ENCODE measurements around the gene KCNK6.

KCNK6 gene

GRCh38 chr19:38333245-38333644 lies 13.6 kb downstream of the KCNK6 start:
- no peak overlapping the region for H3K4ac ChIP-seq (ENCODE audit: low read length)
- H2BK15ac ChIP-seq (ENCODE audit: low read length), result no peak overlapping the region

DNA sequence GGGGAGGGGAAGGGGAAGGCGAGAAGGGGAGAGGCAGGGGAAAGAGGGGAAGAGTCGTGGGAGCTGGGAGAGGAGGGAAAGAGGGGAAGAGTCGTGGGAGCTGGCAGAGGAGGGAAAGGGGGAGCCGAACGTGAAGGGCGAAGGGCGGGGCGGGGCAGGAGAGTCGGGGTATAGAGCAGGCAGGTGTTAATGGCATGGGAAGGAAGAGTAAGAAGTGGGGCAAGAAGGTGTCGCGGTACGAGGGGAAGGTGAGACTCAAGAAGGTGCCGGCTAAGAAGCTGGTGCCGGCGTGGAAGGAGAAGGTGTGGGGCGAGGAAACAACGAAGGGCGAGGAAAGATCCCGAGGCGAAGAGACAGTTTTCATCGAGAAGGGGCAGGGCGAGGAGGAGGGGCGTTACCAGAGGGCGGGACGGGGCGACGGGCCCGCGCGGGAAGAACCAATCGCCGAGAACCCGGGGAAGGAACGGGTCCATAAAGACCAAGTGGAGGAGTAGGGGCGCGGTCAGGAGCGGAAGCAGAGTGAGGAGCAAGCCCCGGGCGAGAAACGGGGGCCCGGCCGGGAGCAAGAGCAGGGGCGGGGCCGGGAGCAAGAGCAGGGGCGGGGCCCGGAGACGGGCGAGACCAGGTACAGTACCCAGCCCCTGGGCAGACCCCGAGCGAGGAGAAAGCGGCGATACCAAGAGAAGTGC lies 16.4 kb downstream of the KCNK6 start:
- H3K27me3 ChIP-seq (ENCODE audit: control insufficient read depth in 3 of 3, insufficient read depth in 3 of 3, low read depth in 1 of 3, low read length in 3 of 3), result no peaks in the 10 kb centered on the region
- peaks cover 0 to 3% of the 10 kb centered on the region in 2 donors for H3K9me3 ChIP-seq (replicated peaks in 1 of 2; ENCODE audit: control insufficient read depth in 2 of 2, insufficient read depth in 1 of 2, low read depth in 1 of 2, low read length in 2 of 2)
- peak overlapping the region; percentile 100 for H3K4me2 ChIP-seq (ENCODE audit: insufficient read depth, low read length, poor library complexity, severe bottlenecking)
- no peak overlapping the region for H2BK12ac ChIP-seq (ENCODE audit: low read length)
- no peak overlapping the region for H4K8ac ChIP-seq (ENCODE audit: low read depth, low read length)
- H3K9ac ChIP-seq (ENCODE audit: low read depth, low read length, poor library complexity), result peak overlapping the region; percentile 87
- H4K91ac ChIP-seq (ENCODE audit: low read depth, low read length, poor library complexity), result no peak overlapping the region
- H2BK15ac ChIP-seq (ENCODE audit: low read length), result no peak overlapping the region
- H2BK120ac ChIP-seq (ENCODE audit: low read depth, low read length), result no peak overlapping the region
- H2AK5ac ChIP-seq (ENCODE audit: low read depth, low read length), result no peak overlapping the region
- H3K4ac ChIP-seq (ENCODE audit: low read length), result no peak overlapping the region
- H3K4me1 ChIP-seq (ENCODE audit: control insufficient read depth in 2 of 2, insufficient read depth in 1 of 2, low read depth in 1 of 2, low read length in 2 of 2), result peaks cover 9 to 11% of the 10 kb centered on the region in 2 donors
- no peaks in the 10 kb centered on the region for H3K79me1 ChIP-seq (ENCODE audit: low read depth, low read length)
- H3K4me3 ChIP-seq (ENCODE audit: low read length in 2 of 2), result peak overlapping the region; percentile 84 to 89
- H3K14ac ChIP-seq (ENCODE audit: low read length), result no peak overlapping the region
- DNase-seq (ENCODE audit: low spot score), result peak; percentile 91
- H3K23ac ChIP-seq (ENCODE audit: low read depth, low read length, poor library complexity), result peak overlapping the region; percentile 77
- no CpG with 5 or more reads among the region's 52 CpGs for WGBS, 2 donors (ENCODE audit: extremely low coverage in 2 of 2, insufficient read length in 2 of 2, insufficient replicate concordance in 1 of 2)
- no peaks in the 10 kb centered on the region for H3K36me3 ChIP-seq (replicated peaks in 1 of 2; ENCODE audit: control insufficient read depth in 2 of 2, insufficient read depth in 2 of 2, low read length in 2 of 2)
- peak overlapping the region; percentile 76 for H3K27ac ChIP-seq (replicated peaks; ENCODE audit: low read length)
- H3K18ac ChIP-seq (ENCODE audit: low read length), result peak overlapping the region; percentile 79
- H2AFZ ChIP-seq (ENCODE audit: low read length), result peak overlapping the region; percentile 99
- no peak overlapping the region for H2BK5ac ChIP-seq (ENCODE audit: low read length)

More at GRCh38 chr19:38333245-38333644, 13.6 kb downstream of the KCNK6 start:
- Histone ChIP-seq H3K18ac (ENCODE audit: low read length) (no peak overlapping the region), H3K79me1 (ENCODE audit: low read depth, low read length) (no peaks in the 10 kb centered on the region), H2BK5ac (ENCODE audit: low read length) (no peak overlapping the region), H3K9ac (ENCODE audit: low read depth, low read length, poor library complexity) (no peak overlapping the region), H2AK5ac (ENCODE audit: low read depth, low read length) (no peak overlapping the region), H3K27ac (replicated peaks; ENCODE audit: low read length) (no peak overlapping the region), H3K36me3 (replicated peaks in 1 of 2; ENCODE audit: control insufficient read depth in 2 of 2, insufficient read depth in 2 of 2, low read length in 2 of 2) (no peaks in the 10 kb centered on the region), H4K91ac (ENCODE audit: low read depth, low read length, poor library complexity) (no peak overlapping the region), H3K4me1 (ENCODE audit: control insufficient read depth in 2 of 2, insufficient read depth in 1 of 2, low read depth in 1 of 2, low read length in 2 of 2) (peaks cover 4 to 5% of the 10 kb centered on the region in 2 donors), H3K9me3 (replicated peaks in 1 of 2; ENCODE audit: control insufficient read depth in 2 of 2, insufficient read depth in 1 of 2, low read depth in 1 of 2, low read length in 2 of 2) (no peaks in the 10 kb centered on the region), H3K14ac (ENCODE audit: low read length) (no peak overlapping the region), H3K23ac (ENCODE audit: low read depth, low read length, poor library complexity) (no peak overlapping the region), H4K8ac (ENCODE audit: low read depth, low read length) (no peak overlapping the region), H2AFZ (ENCODE audit: low read length) (no peak overlapping the region), H2BK12ac (ENCODE audit: low read length) (no peak overlapping the region), H3K27me3 (ENCODE audit: control insufficient read depth in 3 of 3, insufficient read depth in 3 of 3, low read depth in 1 of 3, low read length in 3 of 3) (peaks cover 0 to under 1% (median 0%) of the 10 kb centered on the region in 3 experiments), H2BK120ac (ENCODE audit: low read depth, low read length) (no peak overlapping the region), H3K4me3 (ENCODE audit: low read length in 2 of 2) (no peak overlapping the region), H3K4me2 (ENCODE audit: insufficient read depth, low read length, poor library complexity, severe bottlenecking) (no peak overlapping the region)
- WGBS, 2 donors (ENCODE audit: extremely low coverage in 2 of 2, insufficient read length in 2 of 2, insufficient replicate concordance in 1 of 2), result no CpG with 5 or more reads among the region's 9 CpGs
- no peak for DNase-seq (ENCODE audit: low spot score)

DNA sequence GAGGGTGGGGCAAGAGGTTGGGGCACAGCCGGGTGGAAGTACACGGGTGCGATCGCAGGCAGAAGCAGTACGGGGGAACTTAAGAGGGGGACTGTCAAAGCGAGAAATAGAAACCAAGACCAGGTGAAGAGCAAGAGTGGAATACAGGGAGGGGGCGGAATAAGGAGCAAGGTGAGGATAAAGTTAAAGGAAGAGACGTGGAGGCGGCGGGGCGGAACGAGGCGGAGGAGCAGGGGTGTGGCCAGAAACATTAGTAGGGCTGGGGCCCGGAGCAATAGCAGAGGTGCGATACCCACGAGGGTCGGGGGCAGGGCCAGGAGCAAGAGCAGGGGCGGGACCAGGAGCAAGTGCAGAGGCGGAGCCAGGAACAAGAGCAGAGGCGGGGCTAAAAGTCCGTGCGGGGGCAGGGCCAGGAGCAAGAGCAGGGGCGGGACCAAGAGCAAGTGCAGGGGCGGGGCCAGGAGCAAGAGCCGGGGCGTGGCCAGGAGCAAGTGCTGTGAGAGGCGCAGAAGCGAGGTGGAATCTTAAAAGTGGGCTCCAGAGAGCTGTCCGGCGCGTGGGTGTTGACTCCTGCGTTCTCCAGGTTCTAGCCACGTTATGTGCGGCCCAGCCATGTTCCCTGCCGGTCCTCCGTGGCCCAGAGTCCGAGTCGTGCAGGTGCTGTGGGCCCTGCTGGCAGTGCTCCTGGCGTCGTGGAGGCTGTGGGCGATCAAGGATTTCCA lies 17.2 kb downstream of the KCNK6 start:
- no peak overlapping the region for H3K4ac ChIP-seq (ENCODE audit: low read length)
- H2AFZ ChIP-seq (ENCODE audit: low read length), result peak overlapping the region; percentile 99
- H3K27me3 ChIP-seq (ENCODE audit: control insufficient read depth in 3 of 3, insufficient read depth in 3 of 3, low read depth in 1 of 3, low read length in 3 of 3), result no peaks in the 10 kb centered on the region
- H3K14ac ChIP-seq (ENCODE audit: low read length), result peak overlapping the region; percentile 83
- no peaks in the 10 kb centered on the region for H3K79me1 ChIP-seq (ENCODE audit: low read depth, low read length)
- no peak overlapping the region for H2BK120ac ChIP-seq (ENCODE audit: low read depth, low read length)
- no peak overlapping the region for H4K8ac ChIP-seq (ENCODE audit: low read depth, low read length)
- H3K18ac ChIP-seq (ENCODE audit: low read length), result peak overlapping the region; percentile 95
- peak overlapping the region; percentile 82 for H2AK5ac ChIP-seq (ENCODE audit: low read depth, low read length)
- peak overlapping the region; percentile 58 for H4K91ac ChIP-seq (ENCODE audit: low read depth, low read length, poor library complexity)
- peak overlapping the region; percentile 81 to 89 for H3K4me3 ChIP-seq (ENCODE audit: low read length in 2 of 2)
- WGBS, 2 donors (ENCODE audit: extremely low coverage in 2 of 2, insufficient read length in 2 of 2, insufficient replicate concordance in 1 of 2), result no CpG with 5 or more reads among the region's 41 CpGs
- peak overlapping the region; percentile 97 for H2BK15ac ChIP-seq (ENCODE audit: low read length)
- peaks cover 0 to 3% of the 10 kb centered on the region in 2 donors for H3K9me3 ChIP-seq (replicated peaks in 1 of 2; ENCODE audit: control insufficient read depth in 2 of 2, insufficient read depth in 1 of 2, low read depth in 1 of 2, low read length in 2 of 2)
- peak; percentile 94 for DNase-seq (ENCODE audit: low spot score)
- H2BK5ac ChIP-seq (ENCODE audit: low read length), result no peak overlapping the region
- peak overlapping the region; percentile 65 for H2BK12ac ChIP-seq (ENCODE audit: low read length)
- peak overlapping the region; percentile 92 for H3K23ac ChIP-seq (ENCODE audit: low read depth, low read length, poor library complexity)
- peak overlapping the region; percentile 92 for H3K9ac ChIP-seq (ENCODE audit: low read depth, low read length, poor library complexity)
- peak overlapping the region; percentile 100 for H3K4me2 ChIP-seq (ENCODE audit: insufficient read depth, low read length, poor library complexity, severe bottlenecking)
- H3K4me1 ChIP-seq (ENCODE audit: control insufficient read depth in 2 of 2, insufficient read depth in 1 of 2, low read depth in 1 of 2, low read length in 2 of 2), result peaks cover 9 to 11% of the 10 kb centered on the region in 2 donors
- H3K27ac ChIP-seq (replicated peaks; ENCODE audit: low read length), result peak overlapping the region; percentile 71
- no peaks in the 10 kb centered on the region for H3K36me3 ChIP-seq (replicated peaks in 1 of 2; ENCODE audit: control insufficient read depth in 2 of 2, insufficient read depth in 2 of 2, low read length in 2 of 2)

DNA sequence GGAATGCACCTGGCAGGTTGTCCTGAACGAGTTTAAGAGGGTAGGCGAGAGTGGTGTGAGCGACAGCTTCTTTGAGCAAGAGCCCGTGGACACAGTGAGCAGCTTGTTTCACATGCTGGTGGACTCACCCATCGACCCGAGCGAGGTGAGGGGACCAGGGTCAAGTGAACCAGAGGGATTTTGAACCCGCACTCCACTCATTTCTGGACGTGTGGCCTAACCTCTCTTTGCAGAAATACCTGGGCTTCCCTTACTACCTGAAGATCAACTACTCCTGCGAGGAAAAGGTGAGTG lies 17.7 kb downstream of the KCNK6 start:
- Histone ChIP-seq H3K9me3 (replicated peaks in 1 of 2; ENCODE audit: control insufficient read depth in 2 of 2, insufficient read depth in 1 of 2, low read depth in 1 of 2, low read length in 2 of 2) (peaks cover 0 to 3% of the 10 kb centered on the region in 2 donors), H4K91ac (ENCODE audit: low read depth, low read length, poor library complexity) (peak overlapping the region; percentile 58), H4K8ac (ENCODE audit: low read depth, low read length) (no peak overlapping the region), H3K27me3 (ENCODE audit: control insufficient read depth in 3 of 3, insufficient read depth in 3 of 3, low read depth in 1 of 3, low read length in 3 of 3) (no peaks in the 10 kb centered on the region), H3K4me1 (ENCODE audit: control insufficient read depth in 2 of 2, insufficient read depth in 1 of 2, low read depth in 1 of 2, low read length in 2 of 2) (peaks cover 9 to 11% of the 10 kb centered on the region in 2 donors), H2AFZ (ENCODE audit: low read length) (peak overlapping the region; percentile 99), H2BK15ac (ENCODE audit: low read length) (peak overlapping the region; percentile 97), H3K23ac (ENCODE audit: low read depth, low read length, poor library complexity) (peak overlapping the region; percentile 92), H2BK120ac (ENCODE audit: low read depth, low read length) (no peak overlapping the region), H2AK5ac (ENCODE audit: low read depth, low read length) (peak overlapping the region; percentile 82), H3K4me2 (ENCODE audit: insufficient read depth, low read length, poor library complexity, severe bottlenecking) (peak overlapping the region; percentile 100), H3K79me1 (ENCODE audit: low read depth, low read length) (no peaks in the 10 kb centered on the region), H2BK12ac (ENCODE audit: low read length) (peak overlapping the region; percentile 65), H2BK5ac (ENCODE audit: low read length) (no peak overlapping the region), H3K9ac (ENCODE audit: low read depth, low read length, poor library complexity) (peak overlapping the region; percentile 92), H3K36me3 (replicated peaks in 1 of 2; ENCODE audit: control insufficient read depth in 2 of 2, insufficient read depth in 2 of 2, low read length in 2 of 2) (no peaks in the 10 kb centered on the region), H3K18ac (ENCODE audit: low read length) (peak overlapping the region; percentile 95), H3K4ac (ENCODE audit: low read length) (no peak overlapping the region), H3K14ac (ENCODE audit: low read length) (peak overlapping the region; percentile 83), H3K4me3 (ENCODE audit: low read length in 2 of 2) (peak overlapping the region; percentile 72 to 89), H3K27ac (replicated peaks; ENCODE audit: low read length) (no peak overlapping the region)
- no CpG with 5 or more reads among the region's 10 CpGs for WGBS, 2 donors (ENCODE audit: extremely low coverage in 2 of 2, insufficient read length in 2 of 2, insufficient replicate concordance in 1 of 2)
- no peak for DNase-seq (ENCODE audit: low spot score)
